Lower leg skin (tissue), 3 donors: ENCODE results near the gene DPYD.

Experiments used
- POLR2A ChIP-seq, 2 donors: fragments of 450-650 bp; IDR thresholded peaks; one replicate each; pipeline ENCODE4 v1.6.1; 2016 to 2017; ENCODE audit warnings: antibody characterized with exemption in 2 of 2, mild to moderate bottlenecking in 1 of 2, moderate library complexity in 1 of 2
- TF ChIP-seq, protein P1 (sequence below), 3 donors: fragments of 450-650 bp; IDR thresholded peaks; one replicate each; pipeline ENCODE4 v1.5.1; 2016; ENCODE audit warnings: antibody characterized with exemption in 3 of 3, mild to moderate bottlenecking in 3 of 3, moderate library complexity in 2 of 3

GRCh38 chr1:97903626-97904025, 17.2 kb downstream of the DPYD start:
- TF ChIP-seq, protein P1, sequence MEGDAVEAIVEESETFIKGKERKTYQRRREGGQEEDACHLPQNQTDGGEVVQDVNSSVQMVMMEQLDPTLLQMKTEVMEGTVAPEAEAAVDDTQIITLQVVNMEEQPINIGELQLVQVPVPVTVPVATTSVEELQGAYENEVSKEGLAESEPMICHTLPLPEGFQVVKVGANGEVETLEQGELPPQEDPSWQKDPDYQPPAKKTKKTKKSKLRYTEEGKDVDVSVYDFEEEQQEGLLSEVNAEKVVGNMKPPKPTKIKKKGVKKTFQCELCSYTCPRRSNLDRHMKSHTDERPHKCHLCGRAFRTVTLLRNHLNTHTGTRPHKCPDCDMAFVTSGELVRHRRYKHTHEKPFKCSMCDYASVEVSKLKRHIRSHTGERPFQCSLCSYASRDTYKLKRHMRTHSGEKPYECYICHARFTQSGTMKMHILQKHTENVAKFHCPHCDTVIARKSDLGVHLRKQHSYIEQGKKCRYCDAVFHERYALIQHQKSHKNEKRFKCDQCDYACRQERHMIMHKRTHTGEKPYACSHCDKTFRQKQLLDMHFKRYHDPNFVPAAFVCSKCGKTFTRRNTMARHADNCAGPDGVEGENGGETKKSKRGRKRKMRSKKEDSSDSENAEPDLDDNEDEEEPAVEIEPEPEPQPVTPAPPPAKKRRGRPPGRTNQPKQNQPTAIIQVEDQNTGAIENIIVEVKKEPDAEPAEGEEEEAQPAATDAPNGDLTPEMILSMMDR (IDR thresholded peaks at IDR 0.05) = no peak
- no peak for TF ChIP-seq POLR2A (IDR thresholded peaks at IDR 0.05)
